Gastrocnemius medialis (tissue), 4 donors: ENCODE measurements around the gene SLC29A2. TPM values are rescaled to one million over a fixed set of nuclear protein-coding genes. Genes with fewer than 3 reads are reported as not detected.
A peak's percentile ranks its signal among the peaks of the same experiment; 100 is the strongest.

ENCODE experiments used
- ATAC-seq, 2 donors: fragments of 150-250 bp; one replicate each; pipeline ENCODE4 v1.9.1; 2016
- DNase-seq, 2 donors: peaks; one replicate each; pipeline ENCODE4 v3.0.0-alpha.2; 2019
- H3K27ac ChIP-seq, 4 donors: fragments of 200-600 bp; sonication (generic); 1 replicate in 1 of 4; 2 replicates in 3 of 4; pipeline ENCODE4 v1.5.1; 2016 to 2018; ENCODE audit warnings: mild to moderate bottlenecking in 2 of 4, moderate library complexity in 1 of 4
- H3K27me3 ChIP-seq, 3 donors: fragments of 200-600 bp; sonication (generic) in 2 of 3; 1 replicate in 1 of 3; 2 replicates in 2 of 3; pipeline versions ENCODE4 v1.5.1 to v1.6.0; 2016 to 2019; ENCODE audit warnings: mild to moderate bottlenecking in 1 of 3, moderate library complexity in 1 of 3
- H3K36me3 ChIP-seq, 2 donors: fragments of 200-600 bp; sonication (generic) in 1 of 2; one replicate each; pipeline ENCODE4 v1.5.1; 2017 to 2018
- H3K4me1 ChIP-seq, 2 donors: fragments of 200-600 bp; sonication (generic) in 1 of 2; one replicate each; pipeline ENCODE4 v1.5.1; 2016 to 2017; ENCODE audit warnings: mild to moderate bottlenecking in 2 of 2
- H3K4me3 ChIP-seq, 4 donors: fragments of 200-600 bp; sonication (generic) in 3 of 4; 1 replicate in 1 of 4; 2 replicates in 3 of 4; pipeline ENCODE4 v1.5.1; 2016 to 2019; ENCODE audit warnings: mild to moderate bottlenecking in 2 of 4
- H3K9me3 ChIP-seq, 3 donors: fragments of 200-600 bp; sonication (generic) in 2 of 3; 1 replicate in 1 of 3; 2 replicates in 2 of 3; pipeline ENCODE4 v1.5.1; 2016 to 2019
- POLR2A ChIP-seq, 2 donors: fragments of 450-650 bp; IDR thresholded peaks; one replicate each; pipeline ENCODE4 v1.6.1; 2017; ENCODE audit warnings: antibody characterized with exemption in 2 of 2, mild to moderate bottlenecking in 2 of 2, moderate library complexity in 2 of 2
- in situ Hi-C, 4 donors: fragments of 200-750 bp; cut with MboI; loops; one replicate each; pipeline versions ENCODE4 v1.15.0 to v1.8.0; 2017; ENCODE audit warnings: low sequenced_read_pairs in 4 of 4
- intact Hi-C: fragments of 100-400 bp; cut with DNase I; formaldehyde crosslinking; loops from one replicate; pipeline ENCODE4 v1.15.1; 2023; ENCODE audit warnings: low total_unique reads
- total RNA-seq, 4 donors: library from RNA; depleted of rRNA; stranded (reverse); fragments of >200 nt; gene quantifications; one replicate each; pipeline versions ENCODE4 v1.1.0 to v1.2.3, GENCODE V29; 2016
- TF ChIP-seq, protein P1 (sequence below), 5 experiments: fragments of 450-650 bp in 3 of 5; fragments of 200-600 bp in 2 of 5; sonication (generic) in 2 of 5; IDR thresholded peaks in 4 of 5; conservative IDR thresholded peaks in 1 of 5; 1 replicate in 4 of 5; 2 replicates in 1 of 5; pipeline ENCODE4 v1.5.1; 2016 to 2019; ENCODE audit warnings: antibody characterized with exemption in 5 of 5, mild to moderate bottlenecking in 3 of 5, moderate library complexity in 3 of 5

SLC29A2 gene, protein sequence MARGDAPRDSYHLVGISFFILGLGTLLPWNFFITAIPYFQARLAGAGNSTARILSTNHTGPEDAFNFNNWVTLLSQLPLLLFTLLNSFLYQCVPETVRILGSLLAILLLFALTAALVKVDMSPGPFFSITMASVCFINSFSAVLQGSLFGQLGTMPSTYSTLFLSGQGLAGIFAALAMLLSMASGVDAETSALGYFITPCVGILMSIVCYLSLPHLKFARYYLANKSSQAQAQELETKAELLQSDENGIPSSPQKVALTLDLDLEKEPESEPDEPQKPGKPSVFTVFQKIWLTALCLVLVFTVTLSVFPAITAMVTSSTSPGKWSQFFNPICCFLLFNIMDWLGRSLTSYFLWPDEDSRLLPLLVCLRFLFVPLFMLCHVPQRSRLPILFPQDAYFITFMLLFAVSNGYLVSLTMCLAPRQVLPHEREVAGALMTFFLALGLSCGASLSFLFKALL
- total RNA-seq, result 100 to 1,000 TPM in 1 of 4 donors, 10 to 100 TPM in 3; 39.2 to 106 (median 70.6) TPM

DNA sequence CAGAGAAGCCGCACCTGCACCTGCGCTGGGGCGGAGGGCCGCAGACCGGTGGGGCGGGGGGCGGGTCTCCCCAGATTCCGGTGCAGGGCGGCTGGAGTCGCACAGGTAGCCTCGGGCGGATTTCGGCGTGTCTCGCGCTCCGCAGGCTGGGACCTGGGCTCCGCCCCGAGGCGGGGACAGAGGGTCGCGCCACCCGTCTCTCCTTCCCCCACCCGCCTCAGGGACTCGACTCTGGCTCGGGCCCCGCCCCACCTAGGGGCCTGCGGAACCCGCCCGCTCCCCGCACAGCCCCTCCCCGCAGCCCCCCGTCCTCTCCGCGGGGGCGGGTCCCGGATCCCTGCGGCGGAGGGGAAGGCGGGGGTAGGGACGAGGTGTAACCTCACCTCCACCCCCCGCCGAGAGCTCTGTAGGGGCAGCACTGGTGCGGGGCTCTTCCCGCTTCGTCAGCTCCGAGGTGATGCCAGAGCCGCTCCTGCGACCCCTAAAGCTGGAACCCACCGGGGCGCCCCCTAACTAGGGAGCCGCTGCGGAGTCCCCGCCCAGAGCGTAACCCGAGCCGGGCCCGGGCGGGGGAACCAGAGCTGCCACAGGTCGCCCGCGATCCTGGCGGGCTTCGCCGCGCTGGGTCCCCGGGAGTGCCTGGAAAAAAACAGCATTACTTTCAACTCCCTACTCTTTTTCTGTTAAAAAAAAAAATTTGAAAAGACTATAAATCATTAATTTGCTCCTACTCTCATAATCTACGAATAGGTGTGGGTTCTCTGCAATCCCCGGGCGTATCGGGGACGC lies at the start of gene SLC29A2:
TSS of gene SLC29A2 (minus strand) at position 134 of the 789 bp plus-strand sequence. CDS start 169 bp downstream, outside the sequence.
- no peaks in the 10 kb centered on the region for H3K27me3 ChIP-seq
- no peaks in the 10 kb centered on the region for H3K9me3 ChIP-seq
- intact Hi-C loops (loop anchor here (2.0 to 10.0 kb wide), 4 partner anchors 15 to 457 kb away; partner anchors contain the start of genes B4GAT1, C11orf68, DRAP1 and RBM14), in situ Hi-C loops (no loop called here)
- H3K4me1 ChIP-seq, result peaks cover 48 to 58% of the 10 kb centered on the region in 2 donors
- peak; percentile 34 to 35 for ATAC-seq
- TF ChIP-seq, protein P1, sequence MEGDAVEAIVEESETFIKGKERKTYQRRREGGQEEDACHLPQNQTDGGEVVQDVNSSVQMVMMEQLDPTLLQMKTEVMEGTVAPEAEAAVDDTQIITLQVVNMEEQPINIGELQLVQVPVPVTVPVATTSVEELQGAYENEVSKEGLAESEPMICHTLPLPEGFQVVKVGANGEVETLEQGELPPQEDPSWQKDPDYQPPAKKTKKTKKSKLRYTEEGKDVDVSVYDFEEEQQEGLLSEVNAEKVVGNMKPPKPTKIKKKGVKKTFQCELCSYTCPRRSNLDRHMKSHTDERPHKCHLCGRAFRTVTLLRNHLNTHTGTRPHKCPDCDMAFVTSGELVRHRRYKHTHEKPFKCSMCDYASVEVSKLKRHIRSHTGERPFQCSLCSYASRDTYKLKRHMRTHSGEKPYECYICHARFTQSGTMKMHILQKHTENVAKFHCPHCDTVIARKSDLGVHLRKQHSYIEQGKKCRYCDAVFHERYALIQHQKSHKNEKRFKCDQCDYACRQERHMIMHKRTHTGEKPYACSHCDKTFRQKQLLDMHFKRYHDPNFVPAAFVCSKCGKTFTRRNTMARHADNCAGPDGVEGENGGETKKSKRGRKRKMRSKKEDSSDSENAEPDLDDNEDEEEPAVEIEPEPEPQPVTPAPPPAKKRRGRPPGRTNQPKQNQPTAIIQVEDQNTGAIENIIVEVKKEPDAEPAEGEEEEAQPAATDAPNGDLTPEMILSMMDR (IDR thresholded peaks at IDR 0.05 in 4 of 5, conservative IDR thresholded peaks at IDR 0.05 in 1 of 5), result no peak
- peak; percentile 56 to 69 for TF ChIP-seq POLR2A (IDR thresholded peaks at IDR 0.05)
- peak; percentile 73 to 87 for DNase-seq
- H3K4me3 ChIP-seq, result peak within 1 kb of the TSS; percentile 73 to 96 (median 78)
- H3K27ac ChIP-seq, result peak within 1 kb of the TSS; percentile 97 to 99 (median 98)
- H3K36me3 ChIP-seq, result peaks cover 0 to 25% of the 10 kb centered on the region in 2 donors

DNA sequence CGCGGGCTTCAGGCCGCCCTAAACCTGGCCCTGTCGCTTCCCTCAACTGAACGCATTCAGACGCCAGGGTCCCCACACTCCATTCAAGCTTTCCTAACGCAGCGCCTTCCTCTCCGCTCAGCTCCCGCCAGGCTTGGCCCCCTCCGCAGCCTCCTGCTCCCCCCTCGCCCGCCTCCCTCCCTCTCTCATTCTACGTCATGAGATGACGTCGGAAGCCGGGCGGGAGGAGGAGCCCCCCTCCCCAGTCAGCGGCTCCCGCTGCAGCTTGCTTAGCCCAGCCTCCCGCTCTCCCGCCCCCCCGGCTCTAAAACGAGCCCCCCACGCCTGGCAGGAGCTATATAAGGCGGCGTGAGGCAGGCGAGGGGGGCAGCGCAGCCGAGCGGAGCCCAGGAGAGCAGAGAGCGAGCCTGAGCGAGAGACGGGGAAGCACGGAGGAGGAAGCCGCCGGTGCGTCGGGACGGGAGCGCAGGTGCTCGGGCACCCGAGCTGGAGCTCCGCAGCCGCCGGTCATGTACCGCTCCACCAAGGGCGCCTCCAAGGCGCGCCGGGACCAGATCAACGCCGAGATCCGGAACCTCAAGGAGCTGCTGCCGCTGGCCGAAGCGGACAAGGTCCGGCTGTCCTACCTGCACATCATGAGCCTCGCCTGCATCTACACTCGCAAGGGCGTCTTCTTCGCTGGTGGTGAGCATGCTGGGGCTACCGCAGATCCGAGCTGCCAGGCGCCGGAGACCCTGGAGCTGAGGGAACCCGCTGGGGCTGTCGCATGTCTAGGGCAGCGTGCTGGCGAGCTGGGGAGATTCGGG lies 49.3 kb upstream of the SLC29A2 start, which contains the start of gene NPAS4:
TSS of gene NPAS4 (plus strand) at position 365 of the 806 bp plus-strand sequence. CDS start at position 510, 145 bp downstream.
- Histone ChIP-seq H3K36me3 (no peaks in the 10 kb centered on the region), H3K4me3 (peak within 1 kb of the TSS in 1 of 4 donors; percentile 6), H3K9me3 (no peaks in the 10 kb centered on the region), H3K4me1 (peaks cover 30 to 31% of the 10 kb centered on the region in 2 donors), H3K27me3 (peaks cover 0 to 6% (median 0%) of the 10 kb centered on the region in 3 donors), H3K27ac (no peak within 1 kb of the TSS)
- in situ Hi-C loops (loop anchor here in 3 of 4 donors (25.0 kb wide), 2 partner anchors 266 to 416 kb away; partner anchors contain the start of genes RBM4B (in 2 of the 3) and RCE1 (in 1 of the 3)), intact Hi-C loops (no loop called here)
- ATAC-seq (no peak), DNase-seq (no peak)
- no peak for TF ChIP-seq POLR2A (IDR thresholded peaks at IDR 0.05)
- TF ChIP-seq, protein P1 (IDR thresholded peaks at IDR 0.05 in 4 of 5, conservative IDR thresholded peaks at IDR 0.05 in 1 of 5), result no peak

DNA sequence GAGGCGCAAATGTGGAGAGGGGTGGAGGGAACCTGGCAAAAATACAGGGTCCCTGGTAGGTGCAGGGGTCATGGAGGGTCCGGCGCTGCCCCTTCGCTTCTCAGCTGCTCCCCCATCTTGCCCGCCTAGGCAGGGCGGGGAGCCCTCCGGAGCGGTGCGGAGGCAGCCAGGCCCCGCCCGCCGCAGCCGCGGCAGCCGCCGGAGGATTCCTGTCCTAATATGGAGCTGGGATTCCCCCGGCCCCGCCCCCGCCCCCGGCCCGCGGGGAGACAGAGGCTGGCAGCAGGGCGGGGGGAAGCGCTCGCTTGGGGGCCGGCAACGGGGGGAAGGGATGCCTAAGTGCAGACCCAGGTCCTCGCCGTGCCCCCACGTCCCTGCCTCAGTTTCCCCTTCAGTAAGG lies 48.3 kb upstream of the SLC29A2 start:
- H3K27me3 ChIP-seq, result peaks cover 0 to 6% (median 0%) of the 10 kb centered on the region in 3 donors
- ATAC-seq (no peak), DNase-seq (no peak)
- no peaks in the 10 kb centered on the region for H3K9me3 ChIP-seq
- TF ChIP-seq POLR2A (IDR thresholded peaks at IDR 0.05), result no peak
- TF ChIP-seq, protein P1 (IDR thresholded peaks at IDR 0.05 in 4 of 5, conservative IDR thresholded peaks at IDR 0.05 in 1 of 5), result no peak
- H3K27ac ChIP-seq, result no peak overlapping the region
- peaks cover 30 to 31% of the 10 kb centered on the region in 2 donors for H3K4me1 ChIP-seq
- intact Hi-C loops, result no loop called here
- peak overlapping the region in 1 of 4 donors; percentile 6 for H3K4me3 ChIP-seq
- in situ Hi-C loops, result loop anchor here in 3 of 4 donors (25.0 kb wide), 2 partner anchors 267 to 417 kb away; partner anchors contain the start of genes RBM4B (in 2 of the 3) and RCE1 (in 1 of the 3)
- no peaks in the 10 kb centered on the region for H3K36me3 ChIP-seq

DNA sequence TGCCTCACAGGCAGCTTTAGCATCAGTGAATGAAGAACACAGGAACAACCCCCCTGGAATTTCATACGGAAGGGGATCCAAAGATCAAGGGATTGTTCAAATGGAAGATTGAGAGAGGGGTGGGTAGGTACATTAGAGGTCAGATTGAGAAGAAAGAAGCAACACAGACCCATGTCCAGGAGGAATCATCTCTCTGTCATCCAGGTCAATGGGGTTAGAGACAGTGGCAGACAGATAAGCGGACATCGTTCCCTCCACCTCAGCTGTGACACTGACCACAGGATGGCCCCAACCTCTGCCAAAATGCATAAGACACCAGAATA lies 47.4 kb upstream of the SLC29A2 start:
- Histone ChIP-seq H3K4me1 (peaks cover 30 to 31% of the 10 kb centered on the region in 2 donors), H3K4me3 (no peak overlapping the region), H3K9me3 (no peaks in the 10 kb centered on the region), H3K36me3 (no peaks in the 10 kb centered on the region), H3K27me3 (peaks cover 0 to 6% (median 0%) of the 10 kb centered on the region in 3 donors), H3K27ac (no peak overlapping the region)
- intact Hi-C loops, result loop anchor here (1.0 kb wide), 1 partner anchor 19 kb away; the partner anchor contains the start of gene MRPL11
- ATAC-seq (no peak), DNase-seq (no peak)
- in situ Hi-C loops, result loop anchor here in 3 of 4 donors (25.0 kb wide), 2 partner anchors 268 to 418 kb away; partner anchors contain the start of genes RBM4B (in 2 of the 3) and RCE1 (in 1 of the 3)
- TF ChIP-seq POLR2A (IDR thresholded peaks at IDR 0.05), result no peak
